ENCODE measurements around the gene CMPK2.

CMPK2 gene

GRCh38 chr2:6845312-6845711 is 20.4 kb downstream of the CMPK2 start:
- DNase-seq, result no peak

- no peak for DNase-seq
Measured at GRCh38 chr2:6841537-6842287, 24.0 kb downstream of the CMPK2 start.

DNA sequence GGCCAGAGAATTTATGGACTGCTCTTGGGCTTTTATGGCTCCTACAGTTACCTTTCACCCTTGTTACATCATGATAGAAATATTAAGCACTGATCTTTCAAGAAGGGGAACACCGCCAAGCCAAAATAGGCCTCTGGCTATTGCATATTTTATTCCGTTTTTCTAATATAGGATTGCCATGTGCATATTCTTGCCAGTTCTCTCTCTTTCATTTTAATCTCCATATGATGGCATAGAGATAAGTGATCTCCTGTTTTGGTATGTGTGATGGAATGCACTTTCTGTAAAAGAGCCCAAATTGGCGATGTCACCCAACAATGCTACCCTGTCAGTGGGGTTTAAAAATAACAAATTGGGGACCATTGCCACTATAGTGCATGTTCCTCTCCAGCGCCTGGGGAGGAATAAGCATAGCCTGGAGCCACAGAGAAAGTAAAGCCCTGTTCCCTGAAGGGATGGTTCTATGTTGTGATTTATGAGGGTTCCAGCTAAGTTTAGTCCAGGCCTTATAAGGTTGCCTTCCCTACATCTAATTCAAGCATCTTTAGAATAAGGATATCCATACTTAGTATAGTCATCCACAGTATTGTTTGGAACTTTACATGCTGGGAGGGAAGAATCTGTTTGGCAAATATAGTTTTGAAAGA is 26.9 kb downstream of the CMPK2 start:
- DNase-seq, result no peak

GRCh38 chr2:6835467-6835866 is 30.2 kb downstream of the CMPK2 start:
- no peak for DNase-seq

- DNase-seq, result no peak
Measured at GRCh38 chr2:6834163-6834562, 31.5 kb downstream of the CMPK2 start.

DNA sequence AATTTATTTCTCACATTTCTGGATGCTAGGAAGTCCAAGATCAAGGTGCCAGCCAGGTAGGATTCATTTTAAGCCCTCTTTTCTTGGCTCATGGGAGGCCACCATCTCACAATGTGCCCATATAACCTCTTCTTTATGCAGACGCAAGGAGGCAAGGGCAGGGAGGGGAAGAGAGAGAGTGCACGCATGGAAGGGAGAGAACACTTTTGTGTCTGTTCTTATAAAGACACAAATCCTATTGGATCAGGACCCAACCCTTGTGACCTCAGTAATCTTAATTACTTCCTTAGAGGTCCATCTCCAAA is 32.5 kb downstream of the CMPK2 start:
- DNase-seq, result no peak

- no peak for DNase-seq
Measured at GRCh38 chr2:6832596-6833299, 33.0 kb downstream of the CMPK2 start.

GRCh38 chr2:6831229-6831628 is 34.5 kb downstream of the CMPK2 start:
- DNase-seq, result no peak

DNA sequence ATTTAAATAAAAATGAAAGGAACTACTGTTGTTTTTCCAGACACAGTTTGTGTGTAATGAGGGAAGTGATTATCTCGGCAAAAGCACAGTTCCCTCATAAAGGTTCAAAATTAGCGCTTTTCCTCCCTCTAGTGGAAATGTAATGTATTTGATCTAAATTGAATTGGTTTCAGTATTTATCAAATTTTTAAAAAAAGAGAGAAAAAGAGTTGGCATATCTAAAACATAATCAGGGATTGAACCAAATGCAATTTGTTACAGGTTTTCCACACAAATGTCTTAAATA is 37.5 kb downstream of the CMPK2 start:
- peak in 2 of 58 donors; percentile 5 to 9 for DNase-seq

DNA sequence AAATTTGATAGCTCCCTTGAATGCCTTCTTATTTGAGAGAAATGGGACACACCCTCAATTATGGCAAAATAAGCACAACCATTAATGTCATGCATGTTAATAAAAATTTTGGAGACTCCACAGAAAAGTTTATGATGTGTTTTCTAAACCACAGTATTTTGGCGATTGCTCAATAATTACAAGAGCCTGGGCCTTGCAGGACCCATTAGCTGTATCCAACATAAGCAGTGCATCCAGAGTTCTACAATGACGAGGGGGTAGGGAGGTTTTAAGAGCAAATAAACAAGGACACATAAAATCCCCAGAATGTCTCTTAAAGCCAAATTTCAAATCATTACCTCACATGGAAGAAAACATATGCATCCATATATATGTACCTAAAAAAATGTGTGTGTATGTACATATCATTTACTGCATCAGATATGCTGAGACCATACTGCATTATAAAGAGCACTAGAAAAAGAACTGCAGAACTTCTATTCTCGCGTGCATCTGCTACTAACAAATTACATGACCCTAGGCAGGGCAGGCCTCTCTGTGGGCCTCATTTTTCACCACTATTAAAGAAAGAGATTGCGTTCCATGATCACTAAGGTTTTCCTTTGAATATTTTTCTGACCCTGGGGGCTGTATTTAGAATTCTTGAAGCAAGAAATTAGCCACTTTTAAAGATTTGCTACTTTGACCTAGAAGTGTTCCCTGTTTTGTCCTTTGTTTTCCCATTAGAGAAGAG is 38.0 kb downstream of the CMPK2 start:
- no peak for DNase-seq

- peak in 1 of 58 donors; percentile 2 for DNase-seq
Measured at GRCh38 chr2:6826081-6826913, 39.4 kb downstream of the CMPK2 start.

- DNase-seq, result no peak
Measured at GRCh38 chr2:6824962-6825361, 40.7 kb downstream of the CMPK2 start.

GRCh38 chr2:6823111-6823510 is 42.6 kb downstream of the CMPK2 start:
- DNase-seq, result peak in 1 of 58 donors; percentile 5

GRCh38 chr2:6822406-6822805 is 43.3 kb downstream of the CMPK2 start:
- DNase-seq, result no peak

DNA sequence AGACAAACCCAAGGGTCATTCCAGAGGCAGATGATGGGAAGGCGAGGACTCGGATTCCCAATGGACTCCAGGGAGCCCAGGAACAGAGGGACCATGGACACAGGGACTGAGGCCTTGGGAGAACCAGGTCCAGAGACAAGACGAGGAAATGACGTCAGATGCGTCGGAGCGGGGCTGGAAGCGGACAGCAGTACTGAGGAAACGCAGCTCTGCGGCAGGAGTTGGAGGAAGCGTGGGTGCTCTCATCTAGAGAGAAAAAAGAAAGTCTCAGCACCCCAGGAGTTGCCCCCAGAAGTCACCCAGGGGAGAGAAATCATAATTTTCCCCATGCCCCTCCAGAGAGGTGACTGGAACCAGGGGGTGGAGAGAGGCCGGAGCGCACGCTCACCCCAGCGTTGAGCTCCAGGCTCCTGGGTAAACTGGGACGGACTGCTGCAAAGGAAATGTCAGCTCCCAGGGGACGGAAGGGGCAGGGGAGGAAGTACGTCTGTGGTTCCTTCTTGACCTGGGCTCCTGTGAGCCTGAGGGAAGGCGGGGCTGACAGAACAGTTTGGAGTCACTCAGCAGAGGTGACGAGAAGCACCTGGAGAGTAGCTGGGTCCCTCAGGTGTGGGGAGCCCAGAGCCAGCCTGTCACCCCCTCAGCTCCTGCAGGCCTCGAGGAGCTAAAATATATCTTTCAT is 44.7 kb downstream of the CMPK2 start:
- no peak for DNase-seq

GRCh38 chr2:6820236-6820635 is 45.5 kb downstream of the CMPK2 start:
- DNase-seq, result no peak

DNA sequence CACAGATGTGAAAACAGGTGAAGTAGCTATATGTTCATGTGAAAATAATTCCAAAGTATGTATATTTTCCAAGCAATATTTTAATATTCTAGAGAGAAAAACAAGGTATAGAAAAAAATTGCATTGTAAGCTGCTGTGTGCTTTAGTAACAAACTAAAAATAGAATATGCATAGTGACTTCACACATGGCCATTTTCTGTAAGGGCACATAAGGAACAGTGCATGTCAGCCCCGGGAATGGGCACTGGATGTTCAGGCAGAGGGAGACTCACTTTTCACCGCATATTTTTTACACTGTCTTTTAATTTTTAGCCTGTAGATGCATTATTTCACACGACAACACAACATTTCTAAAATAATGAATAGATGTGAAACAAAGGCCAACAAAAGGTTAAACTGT is 46.0 kb downstream of the CMPK2 start:
- DNase-seq, result no peak

DNA sequence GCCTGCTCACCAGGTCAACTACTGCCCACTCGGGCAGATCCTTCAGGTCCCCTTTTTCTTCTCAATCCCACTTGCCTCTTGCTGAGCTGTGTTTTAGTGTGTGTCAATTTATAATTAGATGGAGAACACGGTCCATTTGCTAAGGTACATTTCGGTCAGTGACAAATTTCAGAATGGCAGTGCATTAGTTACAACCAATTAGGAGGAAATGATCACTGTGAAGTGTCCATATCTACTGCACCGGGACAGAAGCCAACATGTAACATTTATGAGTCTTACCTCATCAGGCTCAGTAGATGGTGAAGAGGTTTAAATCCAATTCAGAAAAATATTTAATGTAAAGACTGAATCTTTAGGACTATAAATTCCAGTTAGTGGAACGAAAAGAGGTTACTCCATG is 47.7 kb downstream of the CMPK2 start:
- DNase-seq, result no peak

GRCh38 chr2:6814869-6815268 is 50.8 kb downstream of the CMPK2 start:
- no peak for DNase-seq

DNA sequence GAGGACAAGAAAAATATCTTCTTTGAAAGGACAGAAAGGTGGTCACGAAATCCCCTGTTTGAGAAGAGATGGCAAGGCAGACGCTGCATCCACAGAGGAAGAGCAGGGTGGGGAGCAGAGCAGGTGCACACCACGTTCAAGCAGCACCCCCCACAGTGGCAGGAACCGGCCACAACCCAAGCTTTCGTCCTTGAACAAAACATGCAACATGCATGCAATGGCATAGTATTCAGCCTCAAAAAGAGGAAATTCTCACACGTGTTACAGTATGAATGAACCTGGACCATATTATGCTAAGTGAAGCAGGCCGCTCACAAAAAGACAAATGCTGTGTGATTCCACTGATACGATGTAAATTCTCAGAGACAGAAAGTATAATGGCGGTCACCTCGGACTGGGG is 51.4 kb downstream of the CMPK2 start:
- no peak for DNase-seq

DNA sequence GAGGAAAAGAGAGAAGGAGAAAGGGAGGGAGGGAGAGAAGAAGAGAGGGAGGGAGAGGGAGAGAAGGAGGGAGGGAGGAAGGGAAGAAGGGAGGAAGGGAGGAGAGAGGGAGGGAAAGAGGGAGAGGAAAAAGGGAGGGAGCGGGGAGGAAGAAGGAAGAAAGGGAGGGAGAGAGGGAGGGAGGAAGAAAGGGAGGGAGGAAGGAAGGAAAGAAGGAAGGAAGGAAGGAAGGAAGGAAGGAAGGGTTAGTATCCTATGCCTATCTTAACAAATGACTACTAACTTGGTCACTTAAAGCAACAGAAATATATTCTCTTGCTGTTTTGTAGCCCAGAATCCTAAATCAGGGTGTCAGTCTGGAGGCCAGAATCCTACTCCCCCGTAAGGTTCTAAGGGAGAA is 52.1 kb downstream of the CMPK2 start:
- DNase-seq, result no peak
